Renal cortex interstitium (tissue), 11 donors: ENCODE results near the gene POLR2B. TPM values are rescaled to one million over a fixed set of nuclear protein-coding genes. Genes with fewer than 3 reads are reported as not detected.
A peak's percentile ranks its signal among the peaks of the same experiment; 100 is the strongest.
"Not testable (repeated sequence)": the region's sequence is repeated elsewhere in the genome, so short reads cannot be mapped to it uniquely, and the experiment has no call there.

Experiments used
- DNase-seq, 11 donors: peaks; one replicate each; pipeline ENCODE4 v3.0.0-alpha.2; 2013; ENCODE audit warnings: low read depth in 9 of 11, low spot score in 4 of 11; ENCODE audit errors: extremely low read depth in 1 of 11
- polyA plus RNA-seq, 3 donors: library from polyadenylated mRNA; unstranded; fragments of 120-200 nt; gene quantifications; one replicate each; pipeline ENCODE4 v1.2.1, GENCODE V29; 2013; ENCODE audit not compliant: insufficient read length in 3 of 3

POLR2B gene
- polyA plus RNA-seq, 3 donors, result 101 to 120 (median 104) TPM

- DNase-seq, result peak in 1 of 11 donors; percentile 30
Observed at GRCh38 chr4:57042711-57043169, 64.0 kb downstream of the POLR2B start.

DNA sequence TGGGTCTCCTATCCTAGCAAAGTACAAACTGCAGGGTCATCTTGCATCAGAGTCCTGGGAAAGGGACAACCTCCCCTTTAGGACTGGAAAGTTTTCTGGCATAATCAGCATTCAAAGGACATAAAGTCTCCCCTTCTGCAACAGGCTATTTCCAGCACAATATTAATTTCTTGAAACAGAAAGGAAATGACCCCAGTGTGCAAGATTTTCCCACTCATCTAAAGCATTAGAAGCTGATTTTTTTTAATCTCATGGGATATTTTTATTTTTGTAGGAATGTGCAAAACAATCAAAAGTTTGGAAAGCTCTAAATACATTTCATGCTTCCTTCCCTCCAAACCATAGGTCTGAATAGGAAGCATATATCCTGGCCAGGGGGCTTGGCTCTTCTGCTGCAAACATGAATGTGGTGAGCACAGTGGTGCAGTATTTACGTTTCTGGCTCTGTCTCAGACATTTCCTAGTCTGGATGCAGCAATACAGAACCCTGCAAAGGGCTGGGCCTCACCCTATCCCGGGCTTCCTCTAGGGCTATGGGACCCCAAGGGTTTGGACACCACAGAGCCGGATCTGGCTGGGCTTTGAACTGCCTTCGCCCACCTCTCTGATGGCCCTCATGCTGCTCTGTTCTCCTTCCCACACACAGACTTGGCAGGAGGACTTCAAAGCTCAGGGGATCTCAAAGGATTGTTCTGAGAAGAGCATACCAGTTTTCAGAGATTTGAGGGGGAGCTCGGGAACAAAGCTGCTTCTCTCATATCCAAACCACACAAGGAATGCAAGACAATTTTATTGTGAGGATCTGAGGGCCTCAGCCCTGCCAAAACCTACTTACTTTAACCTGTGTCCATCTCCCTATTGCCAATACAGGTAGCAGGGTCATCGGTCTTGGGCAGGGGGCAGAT, 64.9 kb downstream of the POLR2B start:
- DNase-seq, result peak in 3 of 11 donors; percentile 36 to 46 (median 37)

DNA sequence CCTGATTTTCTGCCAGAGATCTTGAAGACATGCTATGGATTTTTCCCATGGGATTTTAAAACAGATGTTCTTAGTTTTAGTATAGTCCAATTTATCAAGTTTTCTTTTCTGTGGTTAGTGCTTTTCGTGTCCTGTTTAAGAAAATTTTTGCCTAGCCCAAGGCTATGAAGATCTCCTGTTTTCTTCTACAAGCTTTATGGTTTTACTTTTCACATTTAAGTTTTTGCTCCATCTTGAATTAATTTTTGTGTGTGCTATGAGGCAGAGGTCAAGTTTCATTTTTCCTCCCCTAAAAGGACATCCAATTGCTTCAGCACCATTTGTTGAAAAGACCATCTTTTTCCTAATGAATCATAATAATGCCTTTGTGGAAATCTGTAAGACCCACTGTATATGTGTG, 65.6 kb downstream of the POLR2B start:
- no peak for DNase-seq

DNA sequence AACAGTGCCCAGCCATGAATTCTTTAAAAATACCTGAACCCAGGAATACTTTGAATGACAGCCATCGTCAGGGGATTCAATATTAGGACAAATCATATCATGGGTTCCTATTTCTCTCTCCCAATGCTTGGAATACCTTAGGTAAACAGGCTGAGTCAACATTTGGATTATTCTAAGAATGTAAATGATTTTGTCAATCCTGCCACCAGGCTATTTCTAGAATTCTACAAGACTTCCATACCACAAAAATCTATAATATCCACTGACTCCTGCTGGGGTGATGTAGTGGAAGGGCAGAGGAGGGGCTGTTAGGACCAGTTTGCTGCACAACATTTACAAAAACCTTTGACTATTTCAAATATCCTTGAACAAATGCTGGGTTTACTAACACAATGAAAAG, 66.3 kb downstream of the POLR2B start:
- DNase-seq, result no peak

GRCh38 chr4:57047046-57047445, 68.3 kb downstream of the POLR2B start:
- not testable (repeated sequence) for DNase-seq

DNA sequence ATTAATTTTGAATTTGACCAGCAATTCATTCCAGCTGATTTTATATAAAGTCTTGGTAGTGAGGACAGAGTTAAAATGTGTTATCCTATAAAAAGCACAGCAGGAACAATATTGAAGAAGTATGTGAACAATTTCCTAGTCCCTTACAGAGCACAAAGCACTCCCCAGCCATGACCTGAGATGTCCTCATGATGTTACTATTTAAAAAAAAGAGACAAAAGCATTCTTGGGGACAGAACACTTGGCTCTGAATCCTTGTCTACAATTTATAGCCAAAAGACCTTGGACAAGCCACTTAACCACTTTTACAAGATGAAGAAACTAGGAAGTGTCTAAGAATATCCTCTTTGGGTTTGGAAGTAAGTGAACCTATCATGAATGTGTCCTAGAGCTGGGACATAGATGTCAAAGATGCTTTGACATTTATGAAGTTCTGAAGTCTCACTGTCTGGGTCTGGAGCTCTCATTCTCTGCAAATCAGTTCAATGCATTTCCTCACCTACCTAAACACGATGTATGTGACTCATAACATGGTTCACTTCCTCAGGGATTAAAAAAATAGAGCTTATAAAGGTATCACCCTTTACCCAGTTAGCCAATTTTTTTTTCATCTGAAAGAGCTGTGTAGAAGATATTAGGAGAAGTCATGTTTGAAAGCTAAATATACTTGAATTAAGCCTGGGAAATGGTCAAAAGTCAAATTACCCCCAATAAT, 70.1 kb downstream of the POLR2B start:
- no peak for DNase-seq

- DNase-seq, result no peak
Observed at GRCh38 chr4:57051095-57051494, 72.4 kb downstream of the POLR2B start.

- DNase-seq, result no peak
Observed at GRCh38 chr4:57051524-57051923, 72.8 kb downstream of the POLR2B start.

DNA sequence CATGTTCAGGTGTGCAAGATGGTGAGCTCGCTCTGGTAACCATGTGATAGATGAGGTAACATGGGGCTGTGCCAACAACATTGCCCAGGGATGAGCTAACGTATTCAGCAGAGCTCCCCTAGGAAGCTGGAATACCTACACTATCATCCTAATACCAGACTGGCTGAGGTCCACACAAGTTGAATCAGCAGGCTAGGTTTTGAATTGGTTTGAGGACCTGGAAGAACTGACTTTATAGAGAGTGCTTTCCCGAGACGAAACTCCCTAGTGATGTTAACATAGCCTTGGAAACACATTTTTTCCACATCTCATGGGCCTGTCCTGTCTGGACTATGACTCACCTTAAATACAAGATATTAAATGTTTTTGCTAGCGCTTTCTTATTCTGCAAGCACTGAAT, 74.8 kb downstream of the POLR2B start:
- no peak for DNase-seq

DNA sequence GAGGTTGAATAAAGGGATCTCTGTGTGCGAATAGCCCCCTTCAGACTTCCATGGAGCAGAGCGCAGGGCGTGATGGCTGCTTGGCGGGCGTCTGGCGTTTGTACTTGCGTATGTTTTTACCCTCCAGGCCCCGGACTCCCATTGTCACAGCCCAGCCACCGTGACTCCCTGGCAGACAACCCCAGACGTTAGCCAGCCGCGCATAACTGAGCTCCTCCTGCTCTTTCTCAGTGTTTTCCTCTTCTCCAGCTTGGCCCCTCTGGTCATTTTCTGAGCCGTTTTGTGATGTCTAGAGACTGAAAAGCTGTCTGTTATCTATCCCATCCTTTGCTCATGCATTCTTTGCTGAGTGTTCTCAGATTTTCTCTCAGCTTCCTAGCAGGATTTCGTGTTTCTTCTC, 77.2 kb downstream of the POLR2B start:
- no peak for DNase-seq

GRCh38 chr4:57059890-57060716, 81.4 kb downstream of the POLR2B start:
- no peak for DNase-seq

- DNase-seq, result not testable (repeated sequence)
Observed at GRCh38 chr4:57060717-57061067, 82.0 kb downstream of the POLR2B start.

- DNase-seq, result no peak
Observed at GRCh38 chr4:57061395-57061794, 82.7 kb downstream of the POLR2B start.

DNA sequence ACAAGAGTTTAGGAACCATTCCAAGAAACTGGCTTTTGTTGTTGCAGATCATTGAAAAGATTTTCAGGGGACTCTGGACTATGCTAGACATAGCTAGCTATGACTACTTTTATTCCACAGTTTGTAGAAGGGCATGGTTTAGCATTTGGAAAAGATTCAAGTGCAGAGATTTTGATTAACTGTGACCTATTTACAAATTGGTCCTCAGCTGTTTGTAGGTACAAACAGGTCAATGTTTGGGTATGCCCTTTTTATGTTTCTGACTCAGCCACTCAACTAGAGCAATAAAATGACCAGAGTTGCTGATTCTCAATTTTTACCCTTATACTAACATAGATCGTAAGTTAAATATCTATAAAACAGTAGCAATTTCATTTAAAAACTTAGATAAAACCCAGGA, 84.8 kb downstream of the POLR2B start:
- DNase-seq, result no peak

DNA sequence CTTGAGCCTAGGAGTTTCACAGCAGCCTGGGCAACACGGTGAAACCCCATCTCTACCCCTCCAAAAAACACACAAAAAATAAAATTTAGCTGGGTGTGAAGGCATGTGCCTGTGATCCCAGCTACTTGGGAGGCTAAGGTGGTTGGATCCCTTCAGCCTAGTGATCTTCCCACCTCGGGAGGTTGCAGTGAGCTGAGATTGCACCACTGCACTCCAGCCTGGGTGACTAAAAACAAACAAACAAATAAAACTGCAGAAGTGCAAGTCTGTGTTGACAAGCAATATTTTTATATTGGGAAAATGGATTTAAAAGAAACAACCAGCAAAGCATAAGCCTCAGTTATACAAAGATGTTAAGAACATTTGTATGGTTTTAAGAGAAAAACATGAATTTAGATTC, 85.4 kb downstream of the POLR2B start:
- DNase-seq, result no peak

GRCh38 chr4:57064811-57065711, 86.4 kb downstream of the POLR2B start:
- no peak for DNase-seq

DNA sequence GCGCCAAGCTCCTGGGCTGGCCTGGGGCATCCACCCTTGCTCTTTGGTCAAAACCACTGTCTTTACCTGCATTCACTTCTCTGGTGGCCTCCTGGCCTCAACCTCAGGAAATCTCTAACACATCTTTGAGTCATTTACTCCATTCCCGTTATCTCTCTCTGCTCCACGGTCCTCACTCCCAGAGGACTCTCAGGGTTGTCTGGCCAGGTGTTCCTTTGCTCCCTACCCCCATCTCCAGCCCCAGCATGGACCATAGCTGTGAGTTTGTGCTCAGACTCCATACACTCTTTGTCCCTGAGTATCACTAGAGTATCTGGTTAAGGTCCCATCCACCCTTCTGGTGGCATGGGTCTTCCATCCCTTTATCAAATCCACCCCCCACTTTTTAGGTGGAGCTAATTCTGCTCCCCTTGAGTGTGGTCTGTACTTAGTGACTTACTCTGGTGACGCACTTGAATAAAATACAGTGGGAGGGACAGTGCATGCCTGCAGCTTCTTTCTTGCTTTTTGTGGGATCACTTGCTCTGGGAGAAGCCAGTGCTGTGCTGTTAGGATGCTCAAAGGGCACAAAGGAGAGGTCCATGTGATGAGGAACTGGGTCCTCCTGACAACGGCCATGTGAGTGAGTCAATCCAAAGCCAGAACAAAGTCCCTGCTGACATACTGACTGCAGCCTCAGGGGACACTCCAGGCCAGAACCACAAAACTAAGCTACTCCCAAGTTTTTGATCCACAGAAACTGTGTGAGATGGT, 87.2 kb downstream of the POLR2B start:
- DNase-seq, result no peak
